C4-2B (cell line): ENCODE measurements around the gene TNFSF9.

ENCODE experiments used
- ZFX ChIP-seq: fragments of 450-650 bp; IDR thresholded peaks from 2 replicates; pipeline ENCODE4 v1.6.1; 2017
- TF ChIP-seq, protein P1 (sequence below): fragments of 450-650 bp; conservative IDR thresholded peaks from 2 replicates; pipeline ENCODE4 v1.5.1; 2017; ENCODE audit warnings: mild to moderate bottlenecking

DNA sequence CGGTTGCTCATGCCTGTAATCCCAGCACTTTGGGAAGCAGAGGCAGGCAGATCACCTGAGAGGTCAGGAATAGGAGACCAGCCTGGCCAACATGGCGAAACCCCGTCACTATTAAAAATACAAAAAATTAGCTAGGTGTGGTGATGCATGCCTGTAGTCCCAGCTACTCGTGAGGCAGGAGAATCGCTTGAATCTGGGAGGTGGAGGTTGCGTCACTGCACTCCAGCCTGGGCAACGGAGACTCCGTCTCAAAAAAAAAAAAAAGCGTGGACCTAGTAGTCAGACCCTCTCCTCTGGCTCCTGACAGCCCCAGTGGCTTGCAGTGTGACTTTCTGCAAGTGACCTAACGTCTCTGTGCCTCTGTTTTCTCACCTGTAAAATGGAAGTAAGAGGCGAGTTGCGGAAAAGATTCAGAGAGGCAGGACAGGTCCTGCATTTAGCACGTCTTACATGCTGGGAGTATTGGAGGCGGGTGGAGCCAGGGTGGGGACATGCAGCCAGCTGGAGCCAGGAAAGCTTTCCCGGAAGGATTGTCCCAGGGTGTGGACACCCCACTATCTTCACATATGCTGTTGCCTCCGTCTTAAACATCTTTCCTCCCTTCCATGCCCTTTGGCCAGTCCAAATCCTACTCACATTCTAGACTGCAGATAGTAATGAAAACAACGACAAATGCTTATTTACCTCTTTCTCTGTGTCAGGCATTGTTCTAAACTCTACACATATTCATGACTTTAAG is 31.6 kb upstream of the TNFSF9 start:
- TF ChIP-seq, protein P1, sequence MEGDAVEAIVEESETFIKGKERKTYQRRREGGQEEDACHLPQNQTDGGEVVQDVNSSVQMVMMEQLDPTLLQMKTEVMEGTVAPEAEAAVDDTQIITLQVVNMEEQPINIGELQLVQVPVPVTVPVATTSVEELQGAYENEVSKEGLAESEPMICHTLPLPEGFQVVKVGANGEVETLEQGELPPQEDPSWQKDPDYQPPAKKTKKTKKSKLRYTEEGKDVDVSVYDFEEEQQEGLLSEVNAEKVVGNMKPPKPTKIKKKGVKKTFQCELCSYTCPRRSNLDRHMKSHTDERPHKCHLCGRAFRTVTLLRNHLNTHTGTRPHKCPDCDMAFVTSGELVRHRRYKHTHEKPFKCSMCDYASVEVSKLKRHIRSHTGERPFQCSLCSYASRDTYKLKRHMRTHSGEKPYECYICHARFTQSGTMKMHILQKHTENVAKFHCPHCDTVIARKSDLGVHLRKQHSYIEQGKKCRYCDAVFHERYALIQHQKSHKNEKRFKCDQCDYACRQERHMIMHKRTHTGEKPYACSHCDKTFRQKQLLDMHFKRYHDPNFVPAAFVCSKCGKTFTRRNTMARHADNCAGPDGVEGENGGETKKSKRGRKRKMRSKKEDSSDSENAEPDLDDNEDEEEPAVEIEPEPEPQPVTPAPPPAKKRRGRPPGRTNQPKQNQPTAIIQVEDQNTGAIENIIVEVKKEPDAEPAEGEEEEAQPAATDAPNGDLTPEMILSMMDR, result no peak
- no peak for TF ChIP-seq ZFX
